ENCODE results near the gene PARP1. TPM values are rescaled to one million over a fixed set of nuclear protein-coding genes. Genes with fewer than 3 reads are reported as not detected.
A peak's percentile ranks its signal among the peaks of the same experiment; 100 is the strongest.

Gene PARP1
- total and polyA plus RNA-seq, 2 experiments from 2014 or later: 46.2 to 70.4 TPM

GRCh38 chr1:226405411-226405988 is 2.4 kb downstream of the PARP1 start:
- Histone ChIP-seq H3K27ac (no peak overlapping the region), H4K20me1 (ENCODE audit: insufficient read depth) (no peaks in the 10 kb centered on the region), H3K9me2 (ENCODE audit: insufficient read depth) (no peaks in the 10 kb centered on the region), H2AFZ (no peak overlapping the region), H3K4me1 (ENCODE audit: insufficient read depth) (peaks cover 22% of the 10 kb centered on the region), H3K4me3 (peak overlapping the region; percentile 83; the same call in 1 of the 2 replicates), H3K4me2 (ENCODE audit: unreplicated experiment) (peak overlapping the region; percentile 82), H3F3A (ENCODE audit: insufficient read depth) (peaks cover 10% of the 10 kb centered on the region; the same call in 1 of the 2 replicates), H3K36me3 (ENCODE audit: low read depth) (peaks cover 10% of the 10 kb centered on the region), H3K9ac (no peak overlapping the region), H3K9me3 (ENCODE audit: low read depth) (no peaks in the 10 kb centered on the region), H3K79me2 (ENCODE audit: insufficient read depth) (peaks cover 57% of the 10 kb centered on the region), H3K27me3 (replicated peaks; ENCODE audit: insufficient read depth) (no peaks in the 10 kb centered on the region)
- in situ Hi-C loops (cut with MboI): no loop called here
- no peak for DNase-seq
- TF ChIP-seq EZH2 (IDR thresholded peaks at IDR 0.05; ENCODE audit: insufficient read depth, poor library complexity, severe bottlenecking) (no peak), EZH2phosphoT487 (IDR thresholded peaks at IDR 0.05; ENCODE audit: insufficient read depth, low read depth) (no peak)
- 85 to 89% methylated on average over 16 of the region's 16 CpGs for WGBS, 2 experiments (ENCODE audit: low coverage in 1 of 2, low lambda C conversion rate in 2 of 2, missing lambda C conversion rate in 2 of 2)

GRCh38 chr1:226404904-226405222 is 3.0 kb downstream of the PARP1 start:
- no peak overlapping the region for H3K4me2 ChIP-seq (ENCODE audit: unreplicated experiment)
- H3K36me3 ChIP-seq (ENCODE audit: low read depth): peaks cover 10% of the 10 kb centered on the region
- no peak for DNase-seq
- H3K79me2 ChIP-seq (ENCODE audit: insufficient read depth): peaks cover 62% of the 10 kb centered on the region
- H3K9me2 ChIP-seq (ENCODE audit: insufficient read depth): no peaks in the 10 kb centered on the region
- no peaks in the 10 kb centered on the region for H4K20me1 ChIP-seq (ENCODE audit: insufficient read depth)
- 73 to 76% methylated on average over 2 of the region's 2 CpGs for WGBS, 2 experiments (ENCODE audit: low coverage in 1 of 2, low lambda C conversion rate in 2 of 2, missing lambda C conversion rate in 2 of 2)
- TF ChIP-seq EZH2phosphoT487 (IDR thresholded peaks at IDR 0.05; ENCODE audit: insufficient read depth, low read depth) (no peak), EZH2 (IDR thresholded peaks at IDR 0.05; ENCODE audit: insufficient read depth, poor library complexity, severe bottlenecking) (no peak)
- H3K27me3 ChIP-seq (replicated peaks; ENCODE audit: insufficient read depth): no peaks in the 10 kb centered on the region
- no peak overlapping the region for H3K4me3 ChIP-seq
- H3K9ac ChIP-seq: no peak overlapping the region
- peaks cover 22% of the 10 kb centered on the region for H3K4me1 ChIP-seq (ENCODE audit: insufficient read depth)
- no peak overlapping the region for H3K27ac ChIP-seq
- H2AFZ ChIP-seq: no peak overlapping the region
- in situ Hi-C loops (cut with MboI): no loop called here
- H3F3A ChIP-seq (ENCODE audit: insufficient read depth): peaks cover 10% of the 10 kb centered on the region; the same call in 1 of the 2 replicates
- H3K9me3 ChIP-seq (ENCODE audit: low read depth): no peaks in the 10 kb centered on the region

GRCh38 chr1:226404063-226404903 is 3.6 kb downstream of the PARP1 start:
- H3K36me3 ChIP-seq (ENCODE audit: low read depth): peaks cover 10% of the 10 kb centered on the region
- DNase-seq: peak; percentile 32
- peaks cover 22% of the 10 kb centered on the region for H3K4me1 ChIP-seq (ENCODE audit: insufficient read depth)
- H2AFZ ChIP-seq: no peak overlapping the region
- peaks cover 10% of the 10 kb centered on the region; the same call in 1 of the 2 replicates for H3F3A ChIP-seq (ENCODE audit: insufficient read depth)
- TF ChIP-seq EZH2 (IDR thresholded peaks at IDR 0.05; ENCODE audit: insufficient read depth, poor library complexity, severe bottlenecking) (no peak), EZH2phosphoT487 (IDR thresholded peaks at IDR 0.05; ENCODE audit: insufficient read depth, low read depth) (no peak)
- no peaks in the 10 kb centered on the region for H4K20me1 ChIP-seq (ENCODE audit: insufficient read depth)
- in situ Hi-C loops (cut with MboI): no loop called here
- H3K79me2 ChIP-seq (ENCODE audit: insufficient read depth): peaks cover 68% of the 10 kb centered on the region
- no peak overlapping the region for H3K4me2 ChIP-seq (ENCODE audit: unreplicated experiment)
- no peaks in the 10 kb centered on the region for H3K9me3 ChIP-seq (ENCODE audit: low read depth)
- H3K27ac ChIP-seq: no peak overlapping the region
- no peaks in the 10 kb centered on the region for H3K9me2 ChIP-seq (ENCODE audit: insufficient read depth)
- H3K9ac ChIP-seq: peak overlapping the region; percentile 23; the same call in 1 of the 2 replicates
- no peaks in the 10 kb centered on the region for H3K27me3 ChIP-seq (replicated peaks; ENCODE audit: insufficient read depth)
- WGBS, 2 experiments (ENCODE audit: low coverage in 1 of 2, low lambda C conversion rate in 2 of 2, missing lambda C conversion rate in 2 of 2): 43 to 49% methylated on average over 5 of the region's 5 CpGs
- no peak overlapping the region for H3K4me3 ChIP-seq

DNA sequence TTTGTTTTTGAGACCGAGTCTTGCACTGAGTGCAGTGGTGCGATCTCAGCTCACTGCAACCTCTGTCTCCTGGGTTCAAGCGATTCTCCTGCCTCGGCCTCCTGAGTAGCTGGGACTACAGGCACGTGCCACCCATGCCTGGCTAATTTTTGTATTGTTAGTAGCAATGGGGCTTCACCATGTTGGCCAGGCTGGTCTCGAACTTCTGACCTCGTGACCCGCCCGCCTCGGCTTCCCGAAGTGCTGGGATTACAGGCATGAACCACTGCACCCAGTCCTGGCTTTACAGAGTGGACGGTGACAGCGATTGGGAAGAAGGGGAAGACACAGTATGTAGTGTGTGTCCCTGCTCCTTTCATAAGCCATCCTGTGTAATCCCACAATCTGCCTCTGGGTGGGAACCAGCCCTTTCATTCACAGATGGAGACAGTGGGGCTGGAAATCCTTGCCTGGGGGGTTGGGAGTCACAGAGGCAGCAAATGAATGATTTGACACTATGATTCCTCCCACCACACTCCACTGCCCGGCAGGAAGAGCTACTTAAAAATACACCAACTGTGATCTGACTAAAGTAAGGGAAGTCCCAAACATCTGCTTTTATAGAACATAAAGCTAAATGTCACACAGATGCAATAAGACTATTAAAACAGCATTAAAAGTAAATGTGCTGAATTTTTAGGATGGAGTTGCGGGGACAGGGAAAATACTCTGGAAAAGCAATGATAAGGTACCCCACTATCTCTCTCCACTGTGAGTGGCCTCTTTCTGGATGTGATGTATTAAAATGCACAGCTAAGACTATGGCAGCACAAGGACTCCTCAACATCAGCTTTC is 4.5 kb downstream of the PARP1 start:
- peak overlapping the region; percentile 25 for H3K4me2 ChIP-seq (ENCODE audit: unreplicated experiment)
- peaks cover 71% of the 10 kb centered on the region for H3K79me2 ChIP-seq (ENCODE audit: insufficient read depth)
- no peaks in the 10 kb centered on the region for H3K9me2 ChIP-seq (ENCODE audit: insufficient read depth)
- peaks cover 22% of the 10 kb centered on the region for H3K4me1 ChIP-seq (ENCODE audit: insufficient read depth)
- DNase-seq: peak; percentile 43
- peaks cover 10% of the 10 kb centered on the region for H3K36me3 ChIP-seq (ENCODE audit: low read depth)
- no peak overlapping the region for H3K27ac ChIP-seq
- no peaks in the 10 kb centered on the region for H4K20me1 ChIP-seq (ENCODE audit: insufficient read depth)
- no peak overlapping the region for H2AFZ ChIP-seq
- H3K9ac ChIP-seq: peak overlapping the region; percentile 23; the same call in 1 of the 2 replicates
- no peaks in the 10 kb centered on the region for H3K27me3 ChIP-seq (replicated peaks; ENCODE audit: insufficient read depth)
- H3K9me3 ChIP-seq (ENCODE audit: low read depth): no peaks in the 10 kb centered on the region
- WGBS, 2 experiments (ENCODE audit: low coverage in 1 of 2, low lambda C conversion rate in 2 of 2, missing lambda C conversion rate in 2 of 2): 75 to 78% methylated on average over 15 of the region's 15 CpGs
- H3F3A ChIP-seq (ENCODE audit: insufficient read depth): 0 out of 2 replicates have a peak, but pooled peaks cover 10% of the 10 kb centered on the region
- no peak overlapping the region for H3K4me3 ChIP-seq
- in situ Hi-C loops (cut with MboI): no loop called here
- TF ChIP-seq EZH2 (IDR thresholded peaks at IDR 0.05; ENCODE audit: insufficient read depth, poor library complexity, severe bottlenecking) (no peak), EZH2phosphoT487 (IDR thresholded peaks at IDR 0.05; ENCODE audit: insufficient read depth, low read depth) (no peak)
